Fibroblast of villous mesenchyme (primary cell): ENCODE results near the gene APBB2. TPM values are rescaled to one million over a fixed set of nuclear protein-coding genes. Genes with fewer than 3 reads are reported as not detected.

Source experiments
- DNase-seq: peaks from one replicate; pipeline ENCODE4 v3.0.0-alpha.2; 2010; ENCODE audit warnings: low read depth
- H3K4me3 ChIP-seq: 2 replicates; pipeline ENCODE4 v1.5.1; 2011; ENCODE audit warnings: low read depth, mild to moderate bottlenecking, low read length
- total RNA-seq: library from RNA; depleted of rRNA; stranded (reverse); fragments of >200 nt; gene quantifications from 2 replicates; pipeline ENCODE4 v1.2.3, GENCODE V29; 2012
- TF ChIP-seq, protein P1 (sequence below): IDR thresholded peaks from 2 replicates; pipeline ENCODE4 v1.5.1; 2012; ENCODE audit warnings: low read depth, mild to moderate bottlenecking, low read length; ENCODE audit not compliant: insufficient read depth

APBB2 gene
- total RNA-seq, 1 donor: 133 TPM

DNA sequence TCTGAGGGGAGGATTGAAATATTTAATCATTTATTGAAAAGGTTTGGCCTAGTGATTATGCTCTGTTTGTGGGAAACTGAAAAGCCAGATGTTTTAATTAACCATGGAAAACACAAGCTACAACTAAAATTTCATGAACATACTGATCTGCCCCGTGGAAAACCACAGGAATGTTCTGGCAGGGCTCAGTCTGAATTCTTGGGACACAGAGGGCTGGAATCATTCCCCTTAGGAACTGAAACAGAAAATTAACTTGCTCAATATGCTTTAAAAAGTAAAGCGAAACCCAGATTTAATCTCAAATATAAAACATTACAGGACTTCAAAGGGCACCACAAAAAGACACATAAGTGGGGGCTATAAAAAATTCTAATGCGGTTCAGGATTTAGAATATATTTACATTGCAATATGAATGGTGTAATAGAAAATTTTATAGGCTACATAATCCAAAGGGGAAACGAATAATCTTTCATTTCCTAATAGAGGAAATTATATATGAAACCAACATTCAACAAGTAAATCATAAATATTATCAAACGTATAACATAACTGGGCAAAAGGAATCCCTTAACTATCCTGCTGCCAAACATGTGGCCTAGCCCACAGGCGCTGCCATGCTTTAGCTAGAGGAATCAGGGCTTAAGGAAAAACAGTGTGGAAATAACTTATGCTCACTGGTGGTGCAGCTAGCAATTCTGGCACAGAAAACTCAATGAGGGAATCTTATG lies 70.9 kb downstream of the APBB2 start:
- TF ChIP-seq, protein P1, sequence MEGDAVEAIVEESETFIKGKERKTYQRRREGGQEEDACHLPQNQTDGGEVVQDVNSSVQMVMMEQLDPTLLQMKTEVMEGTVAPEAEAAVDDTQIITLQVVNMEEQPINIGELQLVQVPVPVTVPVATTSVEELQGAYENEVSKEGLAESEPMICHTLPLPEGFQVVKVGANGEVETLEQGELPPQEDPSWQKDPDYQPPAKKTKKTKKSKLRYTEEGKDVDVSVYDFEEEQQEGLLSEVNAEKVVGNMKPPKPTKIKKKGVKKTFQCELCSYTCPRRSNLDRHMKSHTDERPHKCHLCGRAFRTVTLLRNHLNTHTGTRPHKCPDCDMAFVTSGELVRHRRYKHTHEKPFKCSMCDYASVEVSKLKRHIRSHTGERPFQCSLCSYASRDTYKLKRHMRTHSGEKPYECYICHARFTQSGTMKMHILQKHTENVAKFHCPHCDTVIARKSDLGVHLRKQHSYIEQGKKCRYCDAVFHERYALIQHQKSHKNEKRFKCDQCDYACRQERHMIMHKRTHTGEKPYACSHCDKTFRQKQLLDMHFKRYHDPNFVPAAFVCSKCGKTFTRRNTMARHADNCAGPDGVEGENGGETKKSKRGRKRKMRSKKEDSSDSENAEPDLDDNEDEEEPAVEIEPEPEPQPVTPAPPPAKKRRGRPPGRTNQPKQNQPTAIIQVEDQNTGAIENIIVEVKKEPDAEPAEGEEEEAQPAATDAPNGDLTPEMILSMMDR: no peak
- peak overlapping the region; percentile 3 for H3K4me3 ChIP-seq
- DNase-seq: peak; percentile 99

DNA sequence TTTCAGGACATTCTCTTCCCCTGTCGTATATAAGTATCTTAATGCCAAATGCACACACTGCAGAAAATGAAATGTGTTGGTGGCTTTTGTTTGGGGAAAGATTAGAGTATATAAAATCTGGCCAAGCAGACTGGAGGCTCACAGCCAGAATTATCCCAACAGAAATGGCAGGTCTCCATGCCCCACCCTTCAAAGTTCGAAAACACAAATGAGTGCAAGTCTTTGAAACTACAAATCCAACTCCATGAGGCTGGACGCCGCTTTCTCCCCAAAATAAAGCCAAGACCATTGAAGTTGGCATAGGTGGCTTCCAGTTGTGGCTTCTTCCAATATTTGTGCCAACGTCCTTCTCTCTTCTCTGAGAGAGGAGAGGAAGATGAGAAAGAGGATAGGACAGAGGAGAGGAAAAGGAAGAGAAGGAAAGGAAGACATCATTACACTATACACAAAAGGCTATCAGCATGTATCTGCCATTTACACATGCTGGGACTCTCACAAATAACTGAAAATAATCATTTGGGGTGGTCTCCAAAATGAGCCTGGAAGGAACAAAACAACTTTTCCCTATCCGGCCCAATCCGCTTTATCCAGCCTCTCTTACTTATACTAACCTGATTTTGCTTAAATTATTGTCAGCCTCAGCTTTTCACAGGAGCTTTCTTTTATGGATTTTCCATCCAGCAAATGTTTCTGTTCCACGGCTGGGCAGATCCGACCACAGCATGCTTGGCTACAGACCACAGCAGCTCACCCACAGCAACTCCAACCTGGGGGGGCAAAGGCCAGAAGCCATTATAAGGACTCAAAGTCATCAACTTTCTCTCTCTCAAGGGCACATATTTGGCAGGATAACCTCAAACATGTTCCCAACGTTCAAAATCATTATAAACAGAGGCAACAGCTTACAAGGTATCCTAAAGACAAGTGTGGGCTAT lies 71.7 kb downstream of the APBB2 start:
- TF ChIP-seq, protein P1: no peak
- peak; percentile 93 for DNase-seq
- no peak overlapping the region for H3K4me3 ChIP-seq

DNA sequence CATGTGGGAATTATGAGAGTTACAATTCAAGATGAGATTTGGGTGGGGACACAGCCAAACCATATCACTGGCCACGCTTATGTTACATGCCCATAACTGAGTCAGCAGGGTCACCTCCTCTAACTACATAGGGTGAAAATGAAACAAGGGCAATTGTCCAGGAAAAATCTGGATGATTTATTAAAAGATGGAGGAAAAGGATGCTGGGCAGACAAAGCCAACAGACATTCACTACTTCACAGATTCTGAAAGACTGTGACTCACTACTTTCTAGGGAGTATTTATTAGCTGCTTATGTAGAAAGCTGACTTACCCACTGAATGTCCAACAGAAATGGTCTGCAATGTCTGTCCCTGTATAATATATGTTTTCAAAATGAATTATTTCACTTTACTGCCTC lies 72.4 kb downstream of the APBB2 start:
- DNase-seq: peak; percentile 84
- TF ChIP-seq, protein P1: no peak
- no peak overlapping the region for H3K4me3 ChIP-seq

DNA sequence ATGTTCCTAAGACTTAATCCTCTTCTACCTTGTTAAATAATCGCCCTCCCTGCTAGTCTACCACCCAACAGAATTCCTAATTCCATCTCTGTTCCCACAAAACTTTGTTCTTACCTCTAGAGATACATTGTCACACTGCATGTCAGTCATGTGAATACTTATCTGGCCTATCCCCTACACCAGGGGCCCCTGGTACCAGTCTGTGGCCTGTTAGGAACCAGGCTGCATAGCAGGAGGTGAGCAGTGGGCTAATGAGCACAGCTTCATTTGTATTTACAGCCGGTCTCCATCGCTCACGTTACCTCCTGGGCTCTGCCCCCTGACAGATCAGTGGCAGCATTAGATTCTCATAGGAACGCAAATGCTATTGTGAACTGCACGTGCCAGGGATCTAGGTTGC lies 73.9 kb downstream of the APBB2 start:
- TF ChIP-seq, protein P1: no peak
- no peak overlapping the region for H3K4me3 ChIP-seq
- DNase-seq: no peak

DNA sequence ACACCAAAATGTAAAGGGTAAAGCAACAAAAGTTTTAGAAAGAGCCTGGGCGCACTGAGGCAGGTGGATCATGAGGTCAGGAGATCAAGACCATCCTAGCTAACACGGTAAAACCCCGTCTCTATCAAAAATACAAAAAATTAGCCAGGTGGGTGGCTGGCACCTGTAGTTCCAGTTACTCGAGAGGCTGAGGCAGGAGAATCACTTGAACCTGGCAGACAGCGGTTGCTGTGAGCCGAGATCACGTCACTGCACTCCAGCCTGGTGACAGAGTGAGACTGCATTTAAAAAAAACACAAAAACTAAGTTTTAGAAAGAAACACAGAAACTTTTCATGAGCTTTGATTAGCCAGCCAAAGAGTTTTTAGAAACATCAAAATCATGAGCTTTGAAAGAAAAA lies 76.5 kb downstream of the APBB2 start:
- DNase-seq: no peak
- TF ChIP-seq, protein P1: no peak

DNA sequence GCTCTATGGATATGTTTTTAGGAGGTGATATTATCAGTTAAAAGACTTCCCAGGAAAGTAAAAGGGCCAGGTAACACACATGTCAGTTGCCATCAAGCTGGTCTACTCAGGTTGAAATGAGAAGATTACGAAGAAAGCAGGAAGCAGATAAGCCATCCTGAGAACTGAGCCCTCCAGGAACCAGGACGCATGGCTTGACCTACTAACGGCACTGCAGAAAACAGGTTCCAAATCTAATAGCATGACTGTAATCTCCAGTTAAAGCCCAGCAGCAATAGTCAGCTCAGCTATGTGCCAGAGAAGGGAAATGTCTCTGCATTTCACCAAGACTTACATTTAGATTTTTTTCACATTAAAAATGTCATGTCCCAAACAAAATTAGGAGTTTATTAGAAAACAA lies 77.9 kb downstream of the APBB2 start:
- DNase-seq: no peak
- TF ChIP-seq, protein P1: no peak

More for the DNA sequence above, 76.5 kb downstream of the APBB2 start:
- no peak overlapping the region for H3K4me3 ChIP-seq

More for the DNA sequence above, 77.9 kb downstream of the APBB2 start:
- H3K4me3 ChIP-seq: no peak overlapping the region
